Fibroblast of the aortic adventitia (primary cell): ENCODE measurements around the gene TMEM225B. TPM values are rescaled to one million over a fixed set of nuclear protein-coding genes. Genes with fewer than 3 reads are reported as not detected.
"Not testable (repeated sequence)": the region's sequence is repeated elsewhere in the genome, so short reads cannot be mapped to it uniquely, and the experiment has no call there.

Experiments used
- DNase-seq: peaks from one replicate; pipeline ENCODE4 v3.0.0-alpha.2; 2010; ENCODE audit warnings: low read depth
- H3K4me3 ChIP-seq: 2 replicates; pipeline ENCODE4 v1.5.1; 2011; ENCODE audit warnings: low read depth, mild to moderate bottlenecking, control low read depth, low read length, moderate library complexity
- total RNA-seq: library from RNA; depleted of rRNA; stranded (reverse); fragments of >200 nt; gene quantifications from 2 replicates; pipeline ENCODE4 v1.2.3, GENCODE V29; 2012; ENCODE audit warnings: low replicate concordance
- TF ChIP-seq, protein P1 (sequence below): IDR thresholded peaks from 2 replicates; pipeline ENCODE4 v1.5.1; 2011; ENCODE audit warnings: mild to moderate bottlenecking, low read length, control low read depth, inconsistent platforms; ENCODE audit not compliant: insufficient read depth

TMEM225B gene
- total RNA-seq, 1 donor = 0.54 TPM

DNA sequence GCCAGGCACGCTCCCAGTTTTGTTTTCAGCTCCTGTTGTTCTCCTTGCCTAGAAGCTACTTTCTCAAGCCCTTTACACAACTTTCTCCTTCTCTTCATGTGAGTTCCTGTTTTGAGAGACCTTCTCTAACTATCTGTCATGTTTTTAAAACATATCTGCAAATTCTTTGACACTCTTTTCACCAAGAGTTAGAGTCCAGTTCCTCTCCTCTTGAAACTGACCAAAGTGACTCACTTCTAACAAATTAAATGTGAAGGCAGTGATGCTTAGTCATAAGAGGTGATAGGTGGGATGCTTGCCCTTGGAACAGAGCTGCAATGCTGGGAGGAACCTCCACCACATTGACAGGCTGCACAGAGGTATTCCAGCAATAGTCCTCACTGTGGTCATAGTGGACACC lies 44.0 kb downstream of the TMEM225B start:
- DNase-seq = no peak
- TF ChIP-seq, protein P1, sequence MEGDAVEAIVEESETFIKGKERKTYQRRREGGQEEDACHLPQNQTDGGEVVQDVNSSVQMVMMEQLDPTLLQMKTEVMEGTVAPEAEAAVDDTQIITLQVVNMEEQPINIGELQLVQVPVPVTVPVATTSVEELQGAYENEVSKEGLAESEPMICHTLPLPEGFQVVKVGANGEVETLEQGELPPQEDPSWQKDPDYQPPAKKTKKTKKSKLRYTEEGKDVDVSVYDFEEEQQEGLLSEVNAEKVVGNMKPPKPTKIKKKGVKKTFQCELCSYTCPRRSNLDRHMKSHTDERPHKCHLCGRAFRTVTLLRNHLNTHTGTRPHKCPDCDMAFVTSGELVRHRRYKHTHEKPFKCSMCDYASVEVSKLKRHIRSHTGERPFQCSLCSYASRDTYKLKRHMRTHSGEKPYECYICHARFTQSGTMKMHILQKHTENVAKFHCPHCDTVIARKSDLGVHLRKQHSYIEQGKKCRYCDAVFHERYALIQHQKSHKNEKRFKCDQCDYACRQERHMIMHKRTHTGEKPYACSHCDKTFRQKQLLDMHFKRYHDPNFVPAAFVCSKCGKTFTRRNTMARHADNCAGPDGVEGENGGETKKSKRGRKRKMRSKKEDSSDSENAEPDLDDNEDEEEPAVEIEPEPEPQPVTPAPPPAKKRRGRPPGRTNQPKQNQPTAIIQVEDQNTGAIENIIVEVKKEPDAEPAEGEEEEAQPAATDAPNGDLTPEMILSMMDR = no peak
- H3K4me3 ChIP-seq = no peak overlapping the region

DNA sequence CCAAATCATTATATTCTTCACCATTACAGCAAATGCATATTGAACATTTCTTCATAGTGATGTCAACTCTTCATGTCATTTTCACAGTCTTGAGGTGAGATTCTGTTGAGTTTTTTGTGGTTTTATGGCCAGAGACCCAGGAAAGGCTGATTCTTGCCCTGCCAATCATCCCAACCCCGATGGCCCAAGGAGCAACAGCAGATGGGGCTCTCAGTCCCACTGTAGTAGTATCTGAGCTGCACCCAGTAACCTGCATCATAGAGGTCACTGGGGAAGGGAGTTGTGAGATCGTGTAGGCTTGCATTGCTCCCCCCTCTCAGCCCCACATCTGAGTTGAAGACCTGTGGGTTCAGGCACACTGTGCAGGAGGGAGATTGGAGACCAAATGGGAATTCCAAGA lies 45.4 kb downstream of the TMEM225B start:
- no peak for DNase-seq
- no peak overlapping the region for H3K4me3 ChIP-seq
- TF ChIP-seq, protein P1 = no peak

DNA sequence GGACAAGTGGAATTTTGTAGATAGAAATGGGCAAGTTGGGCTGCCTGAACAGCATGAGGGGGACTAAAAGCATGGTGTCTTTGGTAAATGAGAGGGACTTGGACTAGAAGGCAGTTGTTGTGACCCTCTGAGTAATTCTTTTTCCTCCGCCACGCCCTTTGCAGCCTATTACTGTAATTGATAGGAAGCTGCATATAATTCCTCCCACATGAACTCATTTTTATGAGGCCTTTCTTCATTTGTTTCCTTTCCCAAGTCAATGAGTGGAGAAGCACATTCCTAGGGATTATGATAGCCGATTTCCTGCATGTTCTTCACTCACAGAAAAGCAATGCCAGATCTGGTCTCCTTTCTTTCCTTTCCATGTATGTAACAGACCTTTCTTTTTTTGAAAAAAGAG lies 46.4 kb downstream of the TMEM225B start:
- no peak overlapping the region for H3K4me3 ChIP-seq
- TF ChIP-seq, protein P1 = no peak
- DNase-seq = no peak

DNA sequence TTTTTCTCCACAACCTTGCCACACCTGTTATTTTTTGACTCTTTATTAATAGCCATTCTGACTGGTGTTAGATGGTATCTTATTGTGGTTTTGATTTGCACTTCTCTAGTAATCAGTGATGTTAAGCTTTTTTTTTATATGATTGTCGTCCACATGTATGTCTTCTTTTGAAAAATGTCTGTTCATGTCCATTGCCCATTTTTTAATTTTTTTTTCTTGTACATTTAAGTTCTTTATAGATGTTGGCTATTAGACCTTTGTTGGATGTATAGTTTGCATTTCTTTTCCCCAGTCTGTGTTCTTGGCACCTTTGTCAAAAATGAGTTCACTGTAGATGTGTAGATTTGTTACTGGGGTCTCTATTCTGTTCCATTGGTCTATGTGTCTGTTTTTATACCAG lies 47.5 kb downstream of the TMEM225B start:
- H3K4me3 ChIP-seq = no peak overlapping the region
- TF ChIP-seq, protein P1 = no peak
- DNase-seq = no peak

DNA sequence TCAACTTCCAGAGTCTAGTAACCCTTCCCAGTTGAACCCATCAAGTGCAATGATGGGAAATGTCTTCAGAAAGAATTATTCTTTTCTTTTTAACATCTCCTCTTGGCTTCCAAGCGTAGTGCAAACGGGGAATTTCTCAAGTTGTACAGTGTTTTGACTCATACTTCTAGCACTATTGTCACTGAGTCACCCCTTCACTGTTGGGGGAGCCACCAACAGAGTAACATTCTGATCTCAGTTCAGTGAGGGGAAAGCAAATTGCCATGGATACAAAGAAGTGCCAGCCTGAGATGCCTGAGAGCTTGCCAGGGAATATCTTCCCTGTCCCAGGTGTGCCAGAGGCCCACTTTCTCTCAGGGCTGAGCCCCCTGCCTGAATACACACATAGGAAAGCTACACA lies 50.8 kb downstream of the TMEM225B start:
- TF ChIP-seq, protein P1 = no peak
- DNase-seq = no peak
- H3K4me3 ChIP-seq = no peak overlapping the region

DNA sequence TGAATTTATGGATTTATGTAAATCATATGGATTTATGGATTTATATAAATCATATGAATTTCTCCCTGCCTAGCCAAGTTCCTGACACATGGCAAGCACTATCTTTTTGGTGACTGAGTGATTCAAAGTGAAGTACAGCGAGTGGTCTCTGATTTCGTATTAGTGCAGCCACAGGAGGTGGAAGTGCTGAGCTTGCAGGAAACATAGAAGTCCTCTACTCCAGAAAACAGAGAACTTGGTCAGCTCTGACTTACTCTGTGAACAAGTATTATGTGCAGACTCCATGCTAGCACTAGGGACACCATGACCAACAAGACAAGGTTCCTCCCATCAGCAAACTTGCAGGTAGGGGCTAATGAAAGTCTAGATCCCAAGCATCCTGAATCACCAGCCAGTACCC lies 53.2 kb downstream of the TMEM225B start:
- TF ChIP-seq, protein P1 = no peak
- H3K4me3 ChIP-seq = no peak overlapping the region
- no peak for DNase-seq

DNA sequence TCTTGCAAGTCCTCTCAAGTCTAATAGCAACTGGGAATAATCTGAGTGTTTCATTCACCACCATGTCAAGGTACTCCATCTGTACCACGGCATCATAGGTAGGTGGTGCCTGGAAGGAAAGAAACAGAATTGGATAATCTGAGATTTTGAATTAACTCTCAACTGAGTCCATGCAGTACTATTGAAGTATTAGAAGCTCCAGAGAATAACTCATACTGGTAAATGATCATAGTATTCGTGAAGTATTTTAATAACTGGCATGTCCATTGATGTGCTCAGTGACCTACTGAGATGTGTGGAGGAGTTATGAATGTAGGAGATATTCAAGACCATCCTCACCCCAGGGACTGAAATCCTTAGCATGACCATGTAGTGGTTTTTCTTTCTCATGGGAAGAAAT lies 54.6 kb downstream of the TMEM225B start:
- H3K4me3 ChIP-seq = no peak overlapping the region
- TF ChIP-seq, protein P1 = no peak
- no peak for DNase-seq

DNA sequence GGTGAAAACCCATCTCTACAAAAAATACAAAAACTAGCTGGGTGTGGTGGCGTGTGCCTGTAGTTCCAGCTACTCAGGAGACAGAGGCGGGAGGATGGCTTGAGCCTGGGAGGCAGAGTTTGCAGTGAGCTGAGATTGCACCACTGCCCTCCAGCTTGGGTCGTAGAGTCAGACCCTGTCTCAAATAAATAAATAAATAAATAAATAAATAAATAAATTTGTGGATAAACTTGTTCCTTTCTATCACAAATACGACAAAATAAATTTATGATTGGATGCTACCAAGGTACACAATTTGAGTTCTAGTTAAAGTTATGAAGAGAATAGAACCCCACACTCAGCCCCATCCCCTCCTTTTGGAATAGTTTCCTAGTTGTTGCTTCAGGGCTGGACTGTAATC lies 55.2 kb downstream of the TMEM225B start:
- not testable (repeated sequence) for H3K4me3 ChIP-seq, DNase-seq
